ENCODE results near the gene ATF2. TPM values are rescaled to one million over a fixed set of nuclear protein-coding genes. Genes with fewer than 3 reads are reported as not detected.

ATF2 gene
- total RNA-seq, 1 donor from 2014 or later, result 51.2 TPM

GRCh38 chr2:175203621-175204496 lies 35.9 kb upstream of the ATF2 start:
- DNase-seq (no peak), ATAC-seq (peak; percentile 84)
- Histone ChIP-seq H3K4me1 (no peaks in the 10 kb centered on the region), H3K27me3 (peaks cover 7% of the 10 kb centered on the region), H3K36me3 (no peaks in the 10 kb centered on the region), H3K27ac (no peak overlapping the region), H3K9me3 (no peaks in the 10 kb centered on the region), H3K4me3 (no peak overlapping the region)
- peak; percentile 53 for TF ChIP-seq CTCF (IDR thresholded peaks at IDR 0.05)
- intact Hi-C loops (cut with DNase I), result no loop called here

GRCh38 chr2:175195012-175195411 lies 27.0 kb upstream of the ATF2 start:
- Histone ChIP-seq H3K36me3 (no peaks in the 10 kb centered on the region), H3K9me3 (no peaks in the 10 kb centered on the region), H3K27ac (no peak overlapping the region), H3K27me3 (no peaks in the 10 kb centered on the region), H3K4me1 (no peaks in the 10 kb centered on the region), H3K4me3 (no peak overlapping the region)
- ATAC-seq (no peak), DNase-seq (no peak)
- intact Hi-C loops (cut with DNase I), result no loop called here
- no peak for TF ChIP-seq CTCF (IDR thresholded peaks at IDR 0.05)

- DNase-seq (no peak), ATAC-seq (no peak)
- intact Hi-C loops (cut with DNase I), result no loop called here
Measured at GRCh38 chr2:175188761-175189160, 20.8 kb upstream of the ATF2 start.

GRCh38 chr2:175187378-175187777 lies 19.4 kb upstream of the ATF2 start:
- no peaks in the 10 kb centered on the region for H3K9me3 ChIP-seq
- H3K4me1 ChIP-seq, result no peaks in the 10 kb centered on the region
- ATAC-seq, result no peak
- intact Hi-C loops (cut with DNase I), result no loop called here
- no peak overlapping the region for H3K4me3 ChIP-seq
- DNase-seq, result no peak
- TF ChIP-seq CTCF (IDR thresholded peaks at IDR 0.05), result peak; percentile 20
- H3K27ac ChIP-seq, result no peak overlapping the region
- H3K36me3 ChIP-seq, result no peaks in the 10 kb centered on the region
- no peaks in the 10 kb centered on the region for H3K27me3 ChIP-seq

More at GRCh38 chr2:175188761-175189160, 20.8 kb upstream of the ATF2 start:
- H3K4me3 ChIP-seq, result no peak overlapping the region
- no peaks in the 10 kb centered on the region for H3K4me1 ChIP-seq
- no peak overlapping the region for H3K27ac ChIP-seq
- TF ChIP-seq CTCF (IDR thresholded peaks at IDR 0.05), result no peak
- no peaks in the 10 kb centered on the region for H3K36me3 ChIP-seq
- H3K27me3 ChIP-seq, result no peaks in the 10 kb centered on the region
- H3K9me3 ChIP-seq, result no peaks in the 10 kb centered on the region

GRCh38 chr2:175183674-175184073 lies 15.7 kb upstream of the ATF2 start:
- Histone ChIP-seq H3K27ac (no peak overlapping the region), H3K27me3 (no peaks in the 10 kb centered on the region), H3K36me3 (peaks cover 15% of the 10 kb centered on the region), H3K9me3 (no peaks in the 10 kb centered on the region), H3K4me3 (no peak overlapping the region), H3K4me1 (no peaks in the 10 kb centered on the region)
- intact Hi-C loops (cut with DNase I), result no loop called here
- no peak for ATAC-seq
- no peak for TF ChIP-seq CTCF (IDR thresholded peaks at IDR 0.05)
- no peak for DNase-seq

All from upper lobe of right lung (tissue), 1 donor.